ENCODE results near the gene KCNK3. TPM values are rescaled to one million over a fixed set of nuclear protein-coding genes. Genes with fewer than 3 reads are reported as not detected.

KCNK3 gene
- total and polyA plus RNA-seq, 2 of the 13 experiments (the other 11 are each of a cell fraction or from before 2014, with no cell fraction given) = not detected

- TF ChIP-seq RBM22 (optimal IDR thresholded peaks at IDR 0.05; ENCODE audit: low read length) (no peak), FOXM1 (CRISPR knock-in tag; IDR thresholded peaks at IDR 0.05) (no peak), PRMT3 (CRISPR knock-in tag; IDR thresholded peaks at IDR 0.05; ENCODE audit: borderline replicate concordance, low read depth) (no peak), ZBTB39 (CRISPR knock-in tag; IDR thresholded peaks at IDR 0.05) (no peak), MZF1 (CRISPR knock-in tag; IDR thresholded peaks at IDR 0.05; ENCODE audit: borderline replicate concordance) (no peak), SALL1 (CRISPR knock-in tag; IDR thresholded peaks at IDR 0.05) (peak; percentile 92), TAF1 (CRISPR knock-in tag; IDR thresholded peaks at IDR 0.05) (no peak), ZNF224 (CRISPR knock-in tag; IDR thresholded peaks at IDR 0.05) (no peak), MXD4 (CRISPR knock-in tag; IDR thresholded peaks at IDR 0.05) (0 out of 2 replicates have a peak, but pooled peaks have one; percentile 27), BRCA1 (CRISPR knock-in tag; IDR thresholded peaks at IDR 0.05) (no peak), ZBTB4 (CRISPR knock-in tag; IDR thresholded peaks at IDR 0.05; ENCODE audit: borderline replicate concordance) (no peak), ZKSCAN5 (CRISPR knock-in tag; IDR thresholded peaks at IDR 0.05) (no peak), ARID2 (CRISPR knock-in tag; IDR thresholded peaks at IDR 0.05; ENCODE audit: borderline replicate concordance) (no peak), ZNF24 (IDR thresholded peaks at IDR 0.05) (0 out of 2 replicates have a peak, but pooled peaks have one; percentile 9), SRSF4 (IDR thresholded peaks at IDR 0.05; ENCODE audit: low read depth, low read length, poor library complexity, severe bottlenecking) (no peak), POLR2AphosphoS5 (IDR thresholded peaks at IDR 0.05; ENCODE audit: low read depth, low read length) (no peak), ZBTB25 (CRISPR knock-in tag; IDR thresholded peaks at IDR 0.05) (no peak), KMT2B (CRISPR knock-in tag; IDR thresholded peaks at IDR 0.05) (no peak), HMG20A (CRISPR knock-in tag; IDR thresholded peaks at IDR 0.05; ENCODE audit: borderline replicate concordance) (peak; percentile 46; the same call in 1 of the 2 replicates), ZNF501 (CRISPR knock-in tag; IDR thresholded peaks at IDR 0.05) (no peak; the same call in 1 of the 2 replicates), TEF (CRISPR knock-in tag; IDR thresholded peaks at IDR 0.05) (no peak), ZNF615 (CRISPR knock-in tag; IDR thresholded peaks at IDR 0.05; ENCODE audit: borderline replicate concordance) (no peak), DPF2 (CRISPR knock-in tag; IDR thresholded peaks at IDR 0.05; ENCODE audit: borderline replicate concordance, low read depth) (0 out of 2 replicates have a peak, but pooled peaks have one; percentile 16), SP140L (CRISPR knock-in tag; IDR thresholded peaks at IDR 0.05; ENCODE audit: borderline replicate concordance) (no peak)
These were observed 43.5 kb downstream of the KCNK3 start (continued) for GRCh38 chr2:26735883-26736588.

All from HepG2 (cell line).